Effector CD4-positive, alpha-beta T cell (primary cell): ENCODE measurements around the gene NALCN.

ENCODE experiments used
- DNase-seq: peaks from one replicate; pipeline ENCODE4 v3.0.0-alpha.2; 2020

The NALCN gene

GRCh38 chr13:101115762-101116171 lies 300.5 kb downstream of the NALCN start:
- DNase-seq: no peak

GRCh38 chr13:101111894-101112293 lies 304.4 kb downstream of the NALCN start:
- no peak for DNase-seq

- DNase-seq: no peak
Measured at GRCh38 chr13:101109005-101109404, 307.3 kb downstream of the NALCN start.

DNA sequence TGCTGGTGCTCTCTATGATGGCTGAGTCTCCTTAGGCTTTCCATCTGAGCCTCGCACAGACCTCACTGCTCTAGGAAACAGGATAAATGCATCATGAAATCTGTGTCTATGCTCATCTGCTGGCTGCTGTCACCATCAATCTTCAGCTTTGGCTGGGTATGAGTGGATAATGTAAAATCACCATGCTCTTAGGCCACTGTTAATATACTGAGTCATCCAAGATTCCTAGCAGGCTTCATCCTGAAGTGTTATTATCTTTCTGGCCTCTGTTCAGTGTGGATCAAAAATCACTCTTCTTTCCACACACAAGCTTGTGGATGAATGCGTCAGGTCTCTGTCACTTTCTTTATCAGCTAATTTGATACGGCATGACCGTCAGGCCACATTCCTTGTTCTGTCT lies 317.4 kb downstream of the NALCN start:
- no peak for DNase-seq

DNA sequence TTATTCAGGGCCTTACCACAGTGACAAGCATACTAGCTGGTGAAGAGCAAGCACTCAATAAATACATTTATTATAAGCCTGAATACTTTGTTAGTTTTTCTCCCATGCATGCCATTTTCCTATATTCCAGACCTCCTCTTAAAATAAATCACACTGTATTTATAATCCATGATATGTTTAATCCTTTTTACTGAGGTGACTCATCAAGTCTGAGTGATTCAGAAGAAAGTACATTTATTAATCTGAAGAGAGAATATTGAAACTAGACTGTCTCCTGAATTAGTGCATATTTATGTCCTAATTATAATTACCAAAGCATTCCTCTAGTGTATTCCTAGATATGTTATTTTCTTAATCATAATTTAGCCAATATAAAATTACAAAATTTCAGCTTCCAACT lies 323.3 kb downstream of the NALCN start:
- DNase-seq: no peak

DNA sequence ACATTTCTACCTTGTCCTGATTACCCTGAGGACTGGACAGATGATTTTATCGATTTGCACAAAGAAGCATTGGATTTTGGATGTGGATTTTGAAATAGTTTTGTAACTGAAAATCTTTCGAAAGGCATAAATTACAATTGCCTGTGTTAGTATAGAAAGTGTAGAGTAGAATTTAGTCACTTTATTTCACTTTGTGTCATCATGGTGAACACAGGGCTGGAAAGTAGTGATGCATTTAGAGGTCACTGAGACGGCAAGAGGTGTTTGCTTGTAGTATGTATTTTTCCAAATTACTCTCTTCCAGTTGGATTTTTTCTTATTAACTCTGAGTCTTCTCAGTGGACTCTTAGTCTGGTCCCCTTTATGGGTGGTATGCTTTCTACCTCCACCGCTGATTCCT lies 326.0 kb downstream of the NALCN start:
- DNase-seq: no peak

GRCh38 chr13:101085551-101085950 lies 330.8 kb downstream of the NALCN start:
- no peak for DNase-seq

- DNase-seq: no peak
Measured at GRCh38 chr13:101082441-101082840, 333.9 kb downstream of the NALCN start.

DNA sequence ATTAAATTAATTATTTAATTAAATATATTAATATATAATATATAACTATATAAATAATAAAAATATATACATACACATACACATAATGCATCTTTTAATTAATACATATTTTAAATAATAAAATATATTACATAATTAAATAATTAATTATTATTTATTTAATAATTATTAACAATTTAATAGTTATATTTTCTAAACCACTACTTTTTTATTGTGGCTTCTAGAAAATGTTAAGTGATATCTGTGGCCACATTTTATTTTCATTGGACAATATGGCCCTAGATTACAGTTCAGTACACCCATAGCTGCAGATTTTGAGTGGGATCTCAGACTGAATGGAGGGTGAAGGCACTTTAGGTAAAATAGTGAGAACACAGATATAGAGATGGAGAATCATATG lies 335.7 kb downstream of the NALCN start:
- no peak for DNase-seq

- no peak for DNase-seq
Measured at GRCh38 chr13:101065329-101065728, 351.0 kb downstream of the NALCN start.

DNA sequence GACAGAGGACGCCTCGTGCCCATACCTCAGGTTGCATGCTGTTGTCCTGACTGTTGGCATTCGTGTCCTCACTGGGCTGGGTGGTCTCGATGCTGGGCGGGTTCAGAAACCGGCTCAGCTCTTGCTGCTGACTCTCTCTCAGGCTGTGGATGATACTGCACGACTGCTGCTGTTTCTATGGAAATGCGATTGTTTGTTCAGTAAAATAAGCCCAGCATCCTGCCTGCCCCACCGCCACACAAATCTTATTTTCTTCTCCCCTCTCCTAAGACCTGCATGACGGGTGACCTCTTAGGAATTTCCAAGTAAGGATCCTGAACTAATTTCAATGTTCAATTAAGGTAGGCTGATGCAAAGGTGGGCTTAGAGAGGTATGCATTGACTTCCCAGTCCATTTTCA lies 356.5 kb downstream of the NALCN start:
- no peak for DNase-seq

DNA sequence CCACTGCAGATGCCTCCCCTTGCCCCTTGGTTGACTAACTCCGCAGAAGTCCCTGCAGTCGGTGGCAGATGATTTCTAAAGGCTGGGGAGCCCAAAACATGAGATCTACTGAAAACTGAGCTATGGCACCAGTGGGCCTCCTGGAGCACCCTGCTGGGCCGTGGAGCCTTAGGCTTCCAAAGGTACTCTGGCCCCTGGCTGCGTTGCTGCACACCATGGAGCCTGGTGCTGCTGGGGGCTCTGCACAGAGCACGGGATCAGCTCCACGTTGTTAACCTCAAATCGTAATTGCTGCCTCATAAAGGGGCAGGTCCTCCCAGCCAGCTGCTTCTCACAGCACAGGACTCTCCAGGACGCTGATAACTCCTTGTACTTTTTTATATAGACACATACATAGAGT lies 357.5 kb downstream of the NALCN start:
- DNase-seq: no peak

DNA sequence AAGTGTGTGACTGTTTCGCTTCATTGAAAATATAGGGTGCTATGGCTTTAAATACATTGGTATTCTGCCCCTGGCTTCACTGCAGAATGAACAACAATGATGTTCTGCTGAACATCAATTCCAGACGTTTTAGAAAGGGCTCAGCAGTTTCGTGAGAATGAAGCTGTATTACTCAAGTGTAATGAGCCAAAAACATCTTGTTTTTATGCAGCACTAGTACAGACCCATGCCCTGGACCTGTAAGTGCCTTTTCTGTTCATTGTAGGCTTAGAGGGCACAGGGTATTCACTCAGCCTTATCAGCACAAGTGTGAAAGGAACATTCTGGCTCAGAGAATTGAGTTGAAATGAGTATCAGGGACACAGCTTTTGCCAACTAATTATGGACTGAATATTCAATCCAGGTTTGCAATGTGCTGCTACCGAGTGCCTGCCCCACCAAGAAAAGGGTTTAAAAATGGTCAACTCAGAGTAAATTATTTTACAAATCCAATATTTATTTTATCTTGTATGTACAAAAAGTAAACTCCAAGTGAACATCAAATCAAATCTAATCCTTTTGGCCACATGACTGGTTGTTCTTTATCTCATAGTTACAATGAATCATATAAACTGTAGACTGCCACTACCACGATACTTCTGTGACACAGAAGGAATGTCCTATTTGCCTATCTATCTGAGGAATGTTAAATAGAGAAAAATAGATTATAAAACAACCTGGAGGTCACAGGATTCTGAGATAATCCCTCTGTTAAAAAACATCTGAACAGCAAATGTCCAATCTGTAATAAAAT lies 362.8 kb downstream of the NALCN start:
- DNase-seq: no peak

DNA sequence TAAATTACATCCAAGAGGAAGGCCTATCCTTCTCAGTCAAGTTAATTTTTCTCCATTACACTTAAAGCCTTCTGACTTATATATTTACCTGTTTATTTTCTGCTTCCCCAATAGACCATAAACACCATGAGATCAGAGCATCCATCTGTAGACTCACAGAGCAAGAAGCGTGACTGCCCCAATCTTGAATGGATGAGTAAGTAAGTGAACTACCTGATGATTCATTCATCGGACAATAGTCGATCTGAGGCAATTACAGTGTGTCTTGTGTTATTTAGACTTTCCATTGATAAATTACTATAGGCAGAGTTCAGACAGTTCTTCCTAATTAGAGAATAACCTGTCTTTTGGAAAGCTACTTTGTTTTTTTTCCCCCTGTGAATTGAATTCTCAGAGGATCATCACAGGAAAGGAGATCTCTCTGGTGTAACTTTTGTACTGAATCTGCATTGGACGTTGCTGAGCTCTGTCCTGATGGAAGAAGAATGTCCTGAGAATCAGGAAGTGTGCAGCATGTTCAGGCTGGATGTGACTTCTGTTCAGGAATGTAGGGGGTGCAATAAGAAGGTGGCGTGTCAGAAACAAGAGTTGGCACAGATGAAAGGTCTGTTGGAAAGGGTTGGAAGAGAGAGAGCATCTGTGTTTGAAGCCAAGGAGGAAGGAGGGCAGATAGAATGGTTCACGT lies 367.0 kb downstream of the NALCN start:
- DNase-seq: no peak

DNA sequence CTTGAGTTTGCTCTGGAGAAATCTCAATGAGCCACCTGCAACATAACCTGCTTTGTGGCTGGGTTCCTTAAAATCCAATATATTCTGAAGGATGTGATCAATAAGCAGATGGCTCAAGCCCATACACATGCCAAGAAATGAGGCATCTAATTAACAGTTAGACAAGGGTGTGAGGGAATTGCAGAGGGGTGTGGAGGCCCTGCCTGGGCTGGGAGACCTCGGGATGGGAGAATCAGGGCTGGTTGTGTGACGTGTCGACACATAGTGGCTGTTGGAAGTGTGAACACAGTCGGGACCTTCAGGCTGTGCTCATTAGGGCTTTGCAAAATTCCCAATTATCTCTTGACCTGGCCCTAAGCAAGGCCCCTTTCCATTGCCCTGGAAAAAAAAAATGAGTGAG lies 379.8 kb downstream of the NALCN start:
- no peak for DNase-seq

GRCh38 chr13:101035119-101035620 lies 381.1 kb downstream of the NALCN start:
- DNase-seq: no peak

DNA sequence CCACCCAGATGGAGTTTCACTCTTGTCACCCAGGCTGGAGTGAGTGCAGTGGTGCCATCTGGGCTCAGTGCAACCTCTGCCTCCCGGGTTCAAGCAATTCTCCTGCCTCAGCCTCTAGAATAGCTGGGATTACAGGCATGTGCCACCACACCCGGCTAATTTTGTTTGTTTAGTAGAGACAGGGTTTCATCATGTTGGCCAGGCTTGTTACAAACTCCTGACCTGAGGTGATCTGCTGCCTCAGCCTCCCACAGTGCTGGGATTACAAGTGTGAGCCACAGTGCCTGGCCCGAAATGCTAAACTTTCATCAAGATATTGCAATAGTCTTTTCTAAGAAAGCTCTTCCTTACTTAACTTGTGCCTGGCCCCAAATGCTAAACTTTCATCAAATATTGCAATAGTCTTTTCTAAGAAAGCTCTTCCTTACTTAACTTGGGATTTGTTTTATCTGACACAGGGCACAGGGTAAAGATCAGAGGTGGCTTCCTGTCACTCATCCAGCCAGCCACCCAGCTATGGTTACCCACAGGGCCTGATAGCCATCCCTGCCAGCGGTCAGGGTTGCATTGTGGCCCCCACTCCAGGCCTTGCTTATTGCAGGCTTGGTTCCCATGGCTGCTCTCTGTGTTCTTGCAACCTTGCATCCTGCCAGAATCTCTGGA lies 389.4 kb downstream of the NALCN start:
- DNase-seq: no peak

DNA sequence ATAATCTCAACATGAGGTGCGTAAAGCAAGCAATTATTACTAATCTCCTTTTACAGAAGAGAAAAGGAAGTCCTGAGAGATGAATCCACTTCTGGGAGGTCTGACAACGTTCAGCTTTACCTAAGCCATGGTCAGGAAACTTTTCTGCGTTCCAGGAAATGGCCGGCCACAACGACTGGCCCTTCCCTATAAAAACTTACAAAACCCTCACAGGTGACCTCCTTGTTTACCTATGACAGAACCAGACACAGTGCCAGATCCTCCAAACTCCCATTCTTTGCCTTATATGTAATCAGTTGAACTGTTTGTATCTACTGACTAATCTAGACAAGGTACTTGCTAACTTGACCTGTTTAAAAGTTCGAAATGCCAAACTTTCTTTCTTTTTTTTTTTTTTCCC lies 390.0 kb downstream of the NALCN start:
- DNase-seq: no peak

DNA sequence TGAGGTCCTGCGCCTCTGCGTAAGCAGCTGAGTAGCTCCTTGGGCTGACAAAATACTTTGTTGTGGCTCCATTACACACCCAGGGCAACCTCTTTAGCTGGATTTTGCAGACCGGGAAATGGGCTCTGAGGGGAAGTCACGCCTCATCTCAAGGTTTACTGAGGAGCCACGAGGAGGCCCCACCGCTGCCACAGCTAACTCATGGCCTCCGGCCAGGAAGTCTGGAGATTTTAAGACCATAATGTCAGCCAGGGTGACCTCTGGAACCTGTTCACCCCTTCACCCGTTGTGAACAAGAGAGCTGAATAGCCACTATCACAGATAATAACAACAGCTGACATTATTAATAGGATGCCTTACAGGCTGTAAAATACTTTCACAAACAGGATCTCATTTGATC lies 390.4 kb downstream of the NALCN start:
- no peak for DNase-seq

GRCh38 chr13:101025519-101025918 lies 390.8 kb downstream of the NALCN start:
- no peak for DNase-seq

GRCh38 chr13:101019126-101019525 lies 397.2 kb downstream of the NALCN start:
- no peak for DNase-seq

DNA sequence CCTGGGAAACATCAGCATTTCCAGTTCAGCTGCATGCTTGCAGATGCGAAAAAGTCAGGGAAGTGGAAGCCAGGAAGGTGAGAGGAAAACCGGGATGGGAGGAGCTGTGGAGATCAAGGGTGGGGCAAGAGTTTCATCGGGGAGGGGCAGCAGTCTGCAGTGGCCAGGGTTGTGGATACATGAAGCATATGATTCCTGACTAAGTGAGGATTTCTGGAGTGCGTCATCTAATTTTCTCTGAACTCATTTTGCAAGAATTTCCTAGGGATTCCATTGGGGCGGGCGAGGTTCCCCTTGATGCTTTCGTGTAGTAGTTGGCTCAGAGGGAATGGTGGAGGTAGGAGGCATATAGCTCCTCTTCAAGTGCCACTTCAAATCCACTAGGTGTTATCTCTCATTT lies 397.6 kb downstream of the NALCN start:
- no peak for DNase-seq

DNA sequence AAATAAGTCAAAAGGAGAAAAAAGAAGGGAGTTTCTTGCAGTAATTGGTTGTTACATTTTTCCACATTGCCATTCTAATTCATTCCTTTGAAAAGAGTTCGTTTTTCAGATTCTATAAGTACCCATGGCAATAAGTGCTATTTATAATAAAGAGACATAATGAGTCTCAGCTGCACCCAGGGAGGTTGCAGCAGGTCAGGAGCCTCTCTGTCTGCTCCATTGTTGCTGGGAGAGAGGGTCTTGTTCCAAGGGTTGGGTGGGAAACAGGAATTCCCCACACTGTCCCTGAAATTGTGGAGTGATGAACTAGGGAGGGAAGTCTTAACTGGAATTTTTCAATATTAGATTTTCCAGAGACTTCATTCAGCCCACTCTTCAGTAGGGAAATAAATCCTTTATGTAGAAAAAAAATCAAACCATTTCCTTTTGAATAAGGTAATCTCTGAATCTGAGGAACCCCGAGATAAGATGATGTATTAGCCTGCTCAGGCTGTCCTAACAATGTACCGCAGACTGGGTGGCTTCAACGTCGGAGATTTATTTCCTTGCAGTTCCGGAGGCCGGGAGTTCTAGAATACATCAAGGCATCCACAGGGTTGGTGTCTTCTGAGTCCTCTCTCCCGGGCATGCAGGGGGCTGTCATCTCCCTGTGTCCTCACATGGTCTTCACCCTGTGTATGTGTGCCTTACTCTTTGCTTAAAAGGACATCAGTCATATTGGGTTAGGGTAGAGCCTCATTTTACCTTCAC lies 399.0 kb downstream of the NALCN start:
- no peak for DNase-seq
